CMK (cell line): ENCODE data around the gene CBARP.

Experiments
- DNase-seq: peaks from one replicate; pipeline ENCODE4 v3.0.0-alpha.2; 2010; ENCODE audit warnings: low read depth

The CBARP gene

DNA sequence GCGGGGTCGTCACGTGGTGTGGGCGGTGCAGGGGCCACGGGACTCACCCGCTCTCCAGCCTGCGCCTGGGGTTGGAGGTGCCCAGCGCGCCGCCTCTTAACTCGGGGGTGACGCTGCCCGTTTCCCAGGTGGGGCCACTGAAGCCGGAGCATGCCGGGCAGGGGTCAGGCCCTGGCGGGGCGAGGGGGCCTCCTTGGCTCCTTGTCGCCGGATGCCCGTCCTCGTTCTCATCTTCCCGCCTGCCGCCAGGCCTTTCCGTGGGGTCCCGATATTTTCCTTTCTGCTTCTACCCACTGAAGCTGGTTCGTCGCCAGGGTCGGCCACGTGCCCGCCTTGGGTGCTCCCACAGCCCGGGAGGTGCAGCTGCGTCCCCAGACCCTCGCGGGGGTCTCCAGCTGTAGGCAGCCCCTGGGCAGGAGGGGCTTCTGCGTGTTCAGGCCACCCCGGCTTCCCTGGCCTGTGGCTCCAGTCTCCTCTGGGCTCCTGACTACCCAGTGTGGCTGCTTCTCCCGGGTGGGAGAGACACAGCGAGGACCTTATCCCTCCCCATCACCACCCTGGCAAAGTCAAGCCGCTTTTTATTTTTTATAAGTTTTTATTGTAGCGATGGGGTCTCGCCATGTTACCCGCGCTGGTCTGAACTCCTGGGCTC lies 38.3 kb upstream of the CBARP start:
- no peak for DNase-seq

- peak; percentile 94 for DNase-seq
These were observed 37.6 kb upstream of the CBARP start, which contains the start of gene FAM174C for GRCh38 chr19:1275260-1275975. TSS of gene FAM174C (plus strand) at chr19:1275530. CDS start at chr19:1275550, 20 bp downstream.

DNA sequence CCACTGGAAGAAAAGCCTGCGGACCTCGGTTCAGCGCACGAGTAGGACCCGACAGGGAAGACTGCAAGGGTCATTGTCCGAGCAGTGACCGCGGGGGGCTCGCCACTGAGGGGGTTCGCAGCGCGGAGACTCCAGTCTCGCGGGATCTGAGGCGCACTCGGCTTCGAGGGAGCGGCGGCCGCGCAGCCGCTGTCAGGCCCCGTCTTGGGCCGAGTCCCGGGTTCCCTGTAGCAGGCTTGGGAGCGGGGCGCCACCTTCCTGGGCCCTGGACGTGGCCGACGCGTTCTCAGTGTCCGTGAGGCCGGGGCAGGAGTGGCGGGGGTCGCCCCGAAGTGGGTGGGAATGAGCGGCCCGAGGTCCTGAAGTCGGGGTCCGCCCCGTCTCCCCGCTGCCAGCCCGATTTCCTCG lies 37.1 kb upstream of the CBARP start:
- DNase-seq, result no peak

DNA sequence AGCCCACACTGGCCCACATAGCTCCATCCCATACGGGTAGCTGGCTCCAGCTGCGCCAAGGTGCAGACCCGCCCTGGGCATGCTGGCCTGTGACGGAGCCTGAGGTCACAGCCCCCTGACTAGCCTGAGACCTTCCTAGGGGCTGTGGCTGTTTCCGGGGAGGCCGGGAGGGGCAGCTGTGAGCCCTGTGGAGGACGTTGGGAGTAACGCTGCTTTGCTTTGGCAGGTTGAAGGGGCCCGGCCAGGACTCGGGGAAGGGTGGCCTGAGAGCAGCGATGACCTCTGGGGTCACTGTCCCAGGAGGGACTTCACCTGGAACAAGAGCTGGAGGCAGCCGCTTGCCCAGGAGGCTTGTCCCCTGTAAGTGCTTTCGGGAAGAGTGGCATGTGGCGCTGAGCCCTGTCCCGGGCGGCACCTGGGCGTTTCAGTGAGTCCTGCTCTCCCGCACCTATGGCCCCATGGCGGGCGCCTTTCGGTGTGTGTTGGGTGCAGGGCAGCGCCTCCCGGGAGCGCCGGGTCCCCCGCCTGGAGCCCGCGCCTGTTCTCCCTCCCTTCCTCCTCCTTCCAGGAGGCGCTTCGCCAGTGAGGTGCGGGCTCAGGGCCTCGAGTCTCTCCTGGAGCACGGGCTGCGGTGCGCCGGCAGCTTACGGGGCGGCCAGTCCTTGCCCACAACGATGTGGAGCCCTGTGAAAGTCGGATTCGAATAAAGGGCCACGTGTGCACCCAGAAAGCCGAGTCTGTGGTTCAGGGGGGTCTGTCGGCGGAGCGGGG lies 36.5 kb upstream of the CBARP start:
- DNase-seq, result no peak

GRCh38 chr19:1273263-1274041 lies 35.6 kb upstream of the CBARP start:
- DNase-seq, result no peak

DNA sequence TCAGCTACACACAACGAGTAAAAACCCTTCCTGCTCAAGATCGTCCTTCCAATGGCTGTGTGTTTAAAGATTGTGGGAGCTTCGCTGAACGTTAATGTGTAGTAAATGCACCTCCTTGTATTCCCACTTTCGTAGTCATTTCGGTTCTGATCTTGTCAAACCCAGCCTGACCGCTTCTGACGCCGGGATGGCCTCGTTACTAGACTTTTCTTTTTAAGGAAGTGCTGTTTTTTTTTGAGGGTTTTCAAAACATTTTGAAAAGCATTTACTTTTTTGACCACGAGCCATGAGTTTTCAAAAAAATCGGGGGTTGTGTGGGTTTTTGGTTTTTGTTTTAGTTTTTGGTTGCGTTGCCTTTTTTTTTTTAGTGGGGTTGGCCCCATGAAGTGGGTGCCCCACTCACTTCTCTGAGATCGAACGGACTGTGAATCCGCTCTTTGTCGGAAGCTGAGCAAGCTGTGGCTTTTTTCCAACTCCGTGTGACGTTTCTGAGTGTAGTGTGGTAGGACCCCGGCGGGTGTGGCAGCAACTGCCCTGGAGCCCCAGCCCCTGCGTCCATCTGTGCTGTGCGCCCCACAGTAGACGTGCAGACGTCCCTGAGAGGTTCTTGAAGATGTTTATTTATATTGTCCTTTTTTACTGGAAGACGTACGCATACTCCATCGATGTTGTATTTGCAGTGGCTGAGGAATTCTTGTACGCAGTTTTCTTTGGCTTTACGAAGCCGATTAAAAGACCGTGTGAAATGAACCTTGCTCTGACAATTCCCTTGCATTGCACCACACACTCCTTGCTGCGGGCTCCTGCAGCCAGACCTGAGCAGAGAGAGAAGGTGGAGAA lies 34.8 kb upstream of the CBARP start:
- no peak for DNase-seq

GRCh38 chr19:1271528-1272422 lies 34.0 kb upstream of the CBARP start:
- DNase-seq, result no peak

GRCh38 chr19:1270854-1271527 lies 33.2 kb upstream of the CBARP start:
- DNase-seq, result no peak

GRCh38 chr19:1270213-1270853 lies 32.5 kb upstream of the CBARP start:
- no peak for DNase-seq

GRCh38 chr19:1269478-1270212 lies 31.8 kb upstream of the CBARP start:
- DNase-seq, result no peak

DNA sequence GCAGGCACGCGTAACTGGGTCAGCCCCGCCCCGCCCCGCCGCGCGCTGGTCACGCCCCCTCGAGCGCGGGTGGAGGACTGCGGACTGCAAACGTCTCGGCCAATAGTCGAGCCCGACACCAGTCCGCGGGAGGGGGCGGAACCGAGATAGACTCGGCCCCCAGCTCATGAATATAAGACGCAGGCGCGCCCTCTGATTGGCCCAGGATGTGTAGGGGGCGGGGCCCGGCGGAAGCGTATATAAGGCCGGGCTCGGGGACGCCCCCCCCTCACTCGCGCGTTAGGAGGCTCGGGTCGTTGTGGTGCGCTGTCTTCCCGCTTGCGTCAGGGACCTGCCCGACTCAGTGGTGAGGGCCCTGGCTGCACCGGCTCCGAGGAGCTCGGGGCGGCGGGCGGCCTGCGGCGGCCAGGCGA lies 31.3 kb upstream of the CBARP start, which contains the start of gene CIRBP:
Gene CIRBP, plus strand, starts transcription at position 268 of the 413 bp plus-strand sequence. CDS start 1,602 bp downstream, outside the sequence.
- DNase-seq, result peak; percentile 98

DNA sequence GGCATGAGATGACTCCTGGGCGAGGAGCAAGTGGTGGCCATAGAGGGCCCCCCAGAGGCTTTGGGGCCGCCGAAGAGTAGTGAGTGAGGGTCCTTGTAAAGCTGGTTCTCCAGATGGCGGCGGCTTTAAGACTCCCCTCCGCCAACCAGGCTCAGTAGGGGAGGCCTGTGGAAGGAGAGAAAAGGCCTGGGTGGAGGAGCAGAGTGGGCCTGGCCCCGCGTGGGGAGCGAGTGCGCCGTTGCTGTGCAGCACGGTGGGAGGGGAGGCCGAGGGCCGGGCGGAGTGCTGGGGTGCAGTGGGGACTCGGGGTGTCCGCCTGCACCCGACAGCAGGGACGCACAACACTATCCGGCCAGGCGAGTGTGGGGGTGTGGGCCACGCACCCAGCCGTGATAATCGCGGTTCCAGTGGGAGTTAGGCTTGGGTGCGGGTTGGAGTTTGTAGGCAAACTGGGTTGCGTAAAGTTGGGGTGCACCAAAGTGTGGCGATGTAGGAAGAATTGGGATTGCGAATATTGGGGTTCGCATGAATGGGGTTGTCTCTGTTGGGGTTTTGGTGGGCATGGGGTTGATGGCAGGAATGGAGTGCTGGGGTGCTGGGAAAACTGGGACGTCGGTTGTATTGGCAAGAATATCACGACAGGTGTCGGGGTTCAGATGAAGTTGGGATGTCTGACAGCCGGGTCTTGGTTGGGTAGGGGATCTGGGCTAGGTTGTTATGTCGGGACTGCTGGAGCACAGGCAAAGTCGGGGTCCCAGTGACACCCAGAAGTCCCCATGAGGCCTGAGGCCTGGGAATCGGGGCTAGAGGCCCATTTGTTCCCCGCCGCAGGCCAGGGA lies 30.6 kb upstream of the CBARP start:
- no peak for DNase-seq

DNA sequence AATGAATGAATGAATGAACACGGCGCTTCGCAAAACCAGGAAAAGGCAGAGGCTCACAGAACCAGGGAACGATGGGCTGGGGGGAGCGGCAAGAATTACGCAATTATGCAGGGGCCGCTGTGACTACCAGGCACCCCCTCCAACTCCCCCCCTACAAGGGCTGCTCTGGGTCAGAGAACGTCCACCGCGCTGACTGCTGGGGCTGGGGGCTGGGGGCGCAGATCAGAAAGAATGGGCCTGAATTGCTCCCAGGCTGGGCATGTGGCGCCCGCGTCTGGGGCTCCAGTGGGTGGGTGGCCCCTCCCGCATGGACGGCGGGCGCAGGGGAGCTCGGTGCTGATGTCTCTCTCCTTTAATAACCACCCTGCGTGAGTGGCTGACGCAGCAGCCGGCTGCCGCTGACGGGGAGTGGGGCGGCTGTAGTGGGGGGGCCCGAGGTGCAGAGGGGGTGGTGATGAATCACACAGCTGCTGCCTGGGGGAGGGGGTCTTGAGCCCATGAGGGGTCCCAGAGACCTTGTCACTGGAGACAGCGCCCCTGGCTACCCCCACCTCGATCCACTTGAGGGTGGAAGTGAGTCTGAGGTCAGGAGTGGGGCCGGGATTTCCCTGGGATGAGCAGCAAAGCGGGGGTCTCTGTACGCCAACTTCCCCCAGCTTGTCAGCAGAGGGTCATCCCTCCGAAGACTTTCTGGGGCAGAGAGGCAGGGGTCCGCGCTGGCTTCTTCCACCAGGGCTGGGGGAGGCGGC lies 29.8 kb upstream of the CBARP start:
- DNase-seq, result no peak

DNA sequence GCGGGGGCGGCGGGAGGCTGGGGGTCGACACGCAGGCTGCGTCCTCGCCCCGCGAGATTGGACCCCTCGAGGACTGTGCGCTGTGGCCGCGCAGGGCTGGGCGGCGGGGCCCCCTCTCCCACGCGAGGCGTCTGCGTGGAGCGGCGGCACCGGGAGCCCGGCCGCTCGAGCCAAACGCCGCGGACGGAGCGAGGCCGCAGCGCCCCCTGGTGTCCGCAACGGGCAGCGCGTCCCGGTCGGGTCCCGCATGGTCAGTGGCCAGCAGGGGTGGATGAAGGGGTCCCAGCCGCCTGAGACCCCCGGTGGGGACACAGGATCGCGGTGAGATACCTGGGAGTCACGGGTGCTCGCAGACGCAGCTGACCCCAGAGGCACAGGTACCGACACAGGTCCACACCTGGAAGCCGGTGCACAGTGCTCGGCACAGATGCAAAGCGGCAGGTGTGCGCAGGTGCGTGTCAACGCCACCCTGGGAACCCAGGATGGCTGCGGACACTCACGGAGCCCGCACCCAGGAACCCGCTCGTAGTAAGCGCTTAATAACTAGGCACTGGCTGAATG lies 29.2 kb upstream of the CBARP start:
- no peak for DNase-seq

- no peak for DNase-seq
These were observed 28.5 kb upstream of the CBARP start for GRCh38 chr19:1266129-1266915.
